ENCODE measurements around the gene MRAS. TPM values are rescaled to one million over a fixed set of nuclear protein-coding genes. Genes with fewer than 3 reads are reported as not detected.

The MRAS gene
- total RNA-seq, 1 donor from 2014 or later, result 17.2 TPM

- no peak for DNase-seq (ENCODE audit: low read depth)
- TF ChIP-seq CTCF (conservative IDR thresholded peaks at IDR 0.05; ENCODE audit: low read depth, low read length), result no peak
- H3K4me3 ChIP-seq (ENCODE audit: low read depth, low read length), result no peak overlapping the region
These were observed 2.8 kb downstream of the MRAS start for GRCh38 chr3:138351151-138351550.

GRCh38 chr3:138351916-138352550 lies 3.7 kb downstream of the MRAS start:
- no peak for DNase-seq (ENCODE audit: low read depth)
- no peak overlapping the region for H3K4me3 ChIP-seq (ENCODE audit: low read depth, low read length)
- TF ChIP-seq CTCF (conservative IDR thresholded peaks at IDR 0.05; ENCODE audit: low read depth, low read length), result no peak

DNA sequence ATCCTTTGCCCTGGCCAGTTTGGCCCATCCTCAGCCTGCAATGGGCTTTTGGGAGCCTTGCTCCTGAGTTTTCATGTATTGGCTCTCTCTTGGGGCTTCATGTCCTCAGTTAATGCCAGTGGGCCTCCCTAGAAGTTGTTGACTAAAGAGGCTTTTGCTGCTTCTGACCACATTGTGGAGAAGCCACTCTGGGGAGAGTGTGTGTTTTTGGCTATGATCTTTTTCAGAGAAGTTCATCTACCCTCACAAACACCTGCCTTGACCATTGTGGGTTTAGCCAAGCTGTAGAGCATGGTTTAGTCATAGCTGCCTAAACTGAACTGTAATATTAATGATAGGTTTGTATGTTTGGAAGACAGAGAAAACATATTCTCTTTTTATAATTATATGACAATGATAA lies 6.0 kb downstream of the MRAS start:
- H3K4me3 ChIP-seq (ENCODE audit: low read depth, low read length), result no peak overlapping the region
- no peak for TF ChIP-seq CTCF (conservative IDR thresholded peaks at IDR 0.05; ENCODE audit: low read depth, low read length)

GRCh38 chr3:138355071-138355470 lies 6.7 kb downstream of the MRAS start:
- H3K4me3 ChIP-seq (ENCODE audit: low read depth, low read length), result no peak overlapping the region
- no peak for DNase-seq (ENCODE audit: low read depth)
- TF ChIP-seq CTCF (conservative IDR thresholded peaks at IDR 0.05; ENCODE audit: low read depth, low read length), result no peak

More for the DNA sequence above, 6.0 kb downstream of the MRAS start:
- no peak for DNase-seq (ENCODE audit: low read depth)

- TF ChIP-seq CTCF (conservative IDR thresholded peaks at IDR 0.05; ENCODE audit: low read depth, low read length), result no peak
- no peak for DNase-seq (ENCODE audit: low read depth)
These were observed 8.5 kb downstream of the MRAS start for GRCh38 chr3:138356730-138357405.

GRCh38 chr3:138359148-138359918 lies 11.0 kb downstream of the MRAS start:
- no peak overlapping the region for H3K4me3 ChIP-seq (ENCODE audit: low read depth, low read length)
- DNase-seq (ENCODE audit: low read depth), result no peak
- TF ChIP-seq CTCF (conservative IDR thresholded peaks at IDR 0.05; ENCODE audit: low read depth, low read length), result no peak

More at GRCh38 chr3:138356730-138357405, 8.5 kb downstream of the MRAS start:
- no peak overlapping the region for H3K4me3 ChIP-seq (ENCODE audit: low read depth, low read length)

All from epithelial cell of proximal tubule (primary cell).